GM12801 (cell line): ENCODE measurements around the gene CEP170.

Experiments used
- CTCF ChIP-seq: IDR thresholded peaks from one replicate; pipeline ENCODE4 v1.5.1; 2011; ENCODE audit warnings: control low read depth; ENCODE audit not compliant: insufficient read length; ENCODE audit errors: extremely low read depth

Gene CEP170

DNA sequence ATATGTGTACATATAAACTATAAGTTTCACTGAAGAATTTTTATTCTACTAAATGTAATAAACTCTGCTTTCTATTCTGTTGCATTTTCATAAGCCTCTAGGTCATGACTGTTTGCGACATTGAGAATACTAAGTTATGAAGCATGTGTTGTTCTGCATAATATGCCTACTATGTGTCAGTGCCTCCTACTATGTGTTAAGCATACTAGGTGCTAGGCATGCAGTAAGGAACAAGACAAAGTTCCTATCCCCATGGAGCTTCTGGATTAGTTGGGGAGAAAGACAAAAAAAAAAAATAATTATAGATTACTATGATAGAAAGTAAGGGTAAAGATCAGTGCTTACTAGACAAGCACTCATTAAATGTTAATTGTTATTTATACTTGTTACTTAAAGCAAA is 2.1 kb upstream of the CEP170 start:
- no peak for TF ChIP-seq CTCF

GRCh38 chr1:243256590-243256989 is 1.5 kb upstream of the CEP170 start:
- TF ChIP-seq CTCF = no peak

DNA sequence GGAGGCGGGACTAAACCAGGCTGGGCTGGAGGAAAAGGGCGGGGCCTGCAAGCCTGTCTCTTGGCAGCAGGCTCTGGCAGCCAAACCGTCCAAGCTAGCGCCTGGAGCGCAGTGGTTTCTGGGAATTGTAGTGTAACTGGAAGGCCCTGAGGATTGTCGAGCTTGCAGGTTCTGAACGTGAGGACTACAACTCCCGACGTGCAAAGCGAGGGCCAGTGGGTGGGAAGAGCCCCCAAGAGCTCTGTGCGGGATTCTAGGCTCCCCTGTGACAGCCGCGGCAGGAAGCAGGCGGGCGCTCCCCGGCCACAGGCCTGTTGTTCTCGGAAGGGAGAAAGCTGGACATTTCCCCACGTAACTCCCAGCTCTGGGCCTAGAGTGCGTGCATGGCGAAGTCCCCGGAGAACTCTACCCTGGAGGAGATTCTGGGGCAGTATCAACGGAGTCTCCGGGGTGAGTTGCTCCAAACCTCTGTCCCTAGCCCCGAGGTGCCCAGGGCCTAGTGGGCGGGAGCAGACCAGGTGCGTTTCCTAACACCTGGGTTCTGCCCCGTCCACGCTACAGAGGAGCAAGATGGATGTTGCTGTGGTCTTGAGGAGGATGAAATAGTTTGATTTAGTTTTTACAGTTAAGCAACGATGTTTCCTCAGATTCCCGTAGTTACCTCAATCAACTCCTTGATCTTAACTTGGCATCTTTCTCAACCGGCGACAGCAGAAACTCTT is 871 bp upstream of the CEP170 start, which contains the start of gene SDCCAG8:
Gene SDCCAG8 (plus strand): TSS at position 251 of the 722 bp plus-strand sequence. CDS start 133 bp downstream, at position 384.
- TF ChIP-seq CTCF = no peak

DNA sequence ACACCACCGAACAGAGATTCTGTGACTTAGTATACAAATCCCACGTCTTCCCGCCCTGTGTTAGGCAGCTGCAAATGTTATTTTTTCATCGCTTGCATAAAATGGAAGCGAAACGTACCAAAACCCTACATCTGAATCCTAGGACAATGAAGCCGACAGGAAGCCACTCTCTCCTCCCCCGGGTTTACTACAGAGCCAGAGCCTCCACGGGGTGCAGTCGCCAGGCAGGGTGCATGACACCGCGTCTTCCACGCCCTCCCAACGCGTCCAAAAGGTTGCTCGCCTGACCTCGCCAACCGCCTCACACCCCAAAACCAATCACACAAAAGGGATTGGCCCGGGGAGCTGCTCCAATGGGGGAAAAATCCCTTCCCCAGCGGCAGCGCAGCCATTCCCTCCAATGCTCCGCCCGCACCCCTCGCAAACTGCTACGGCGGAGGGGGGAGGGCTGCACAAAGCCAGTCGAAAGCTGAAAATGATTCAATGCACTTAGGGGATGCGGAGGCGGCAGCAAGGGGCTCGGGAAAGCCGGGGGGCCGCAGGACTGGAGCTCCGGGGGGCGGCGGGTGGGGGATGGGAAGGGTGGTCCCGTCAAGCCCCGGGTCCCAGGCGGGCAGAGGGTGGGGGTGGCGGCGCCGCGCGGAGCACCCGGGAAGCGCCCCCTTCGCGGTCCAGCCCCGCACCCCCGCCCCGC is 701 bp downstream of the CEP170 start:
- TF ChIP-seq CTCF = no peak

- TF ChIP-seq CTCF = no peak
Observed at GRCh38 chr1:243253926-243254232, 1.2 kb downstream of the CEP170 start.

DNA sequence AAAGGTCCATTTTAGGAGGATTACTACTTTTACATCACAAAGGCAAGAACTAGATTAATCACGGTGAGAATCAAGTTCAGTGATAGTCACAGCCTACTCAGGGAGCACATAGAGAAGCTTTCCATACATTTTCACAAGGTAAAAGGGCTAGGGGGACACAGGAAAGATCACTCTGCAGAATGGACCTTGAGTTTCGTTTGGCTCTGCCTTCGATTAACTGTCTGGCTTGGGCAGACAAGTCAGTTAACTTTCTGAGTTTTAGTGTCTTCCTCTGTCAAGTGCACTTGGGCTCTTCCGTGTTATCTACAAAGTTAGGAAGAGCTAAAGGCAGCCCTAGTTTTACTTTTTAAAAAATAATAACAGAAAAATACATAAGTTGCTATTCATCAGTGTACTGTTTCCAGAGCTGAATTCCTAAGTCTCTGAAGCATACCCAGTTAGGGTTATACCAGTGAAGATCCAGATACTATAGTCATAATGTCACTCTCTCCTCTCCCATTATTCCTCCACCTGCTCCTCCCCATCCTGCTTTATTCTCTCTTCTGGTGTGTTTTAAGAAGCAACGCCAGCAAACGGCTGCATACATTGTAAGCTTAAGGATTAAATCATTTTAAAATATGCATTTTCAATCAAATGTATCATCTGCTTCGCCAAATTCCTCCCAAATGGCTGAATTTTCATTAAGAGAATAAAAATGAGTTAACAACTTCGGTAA is 1.7 kb downstream of the CEP170 start:
- no peak for TF ChIP-seq CTCF

GRCh38 chr1:243251539-243251938 is 3.5 kb downstream of the CEP170 start:
- TF ChIP-seq CTCF = no peak
